Thoracic aorta endothelial cell (primary cell): Measurements from ENCODE around the gene PSMG4. TPM values are rescaled to one million over a fixed set of nuclear protein-coding genes. Genes with fewer than 3 reads are reported as not detected.

Experiments used
- total RNA-seq: library from RNA; depleted of rRNA; stranded (reverse); fragments of >200 nt; gene quantifications from 2 replicates; pipeline ENCODE4 v1.2.3, GENCODE V29; 2012

PSMG4 gene, protein sequence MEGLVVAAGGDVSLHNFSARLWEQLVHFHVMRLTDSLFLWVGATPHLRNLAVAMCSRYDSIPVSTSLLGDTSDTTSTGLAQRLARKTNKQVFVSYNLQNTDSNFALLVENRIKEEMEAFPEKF
- 24.2 and 28.9 TPM in 2 replicates for total RNA-seq

DNA sequence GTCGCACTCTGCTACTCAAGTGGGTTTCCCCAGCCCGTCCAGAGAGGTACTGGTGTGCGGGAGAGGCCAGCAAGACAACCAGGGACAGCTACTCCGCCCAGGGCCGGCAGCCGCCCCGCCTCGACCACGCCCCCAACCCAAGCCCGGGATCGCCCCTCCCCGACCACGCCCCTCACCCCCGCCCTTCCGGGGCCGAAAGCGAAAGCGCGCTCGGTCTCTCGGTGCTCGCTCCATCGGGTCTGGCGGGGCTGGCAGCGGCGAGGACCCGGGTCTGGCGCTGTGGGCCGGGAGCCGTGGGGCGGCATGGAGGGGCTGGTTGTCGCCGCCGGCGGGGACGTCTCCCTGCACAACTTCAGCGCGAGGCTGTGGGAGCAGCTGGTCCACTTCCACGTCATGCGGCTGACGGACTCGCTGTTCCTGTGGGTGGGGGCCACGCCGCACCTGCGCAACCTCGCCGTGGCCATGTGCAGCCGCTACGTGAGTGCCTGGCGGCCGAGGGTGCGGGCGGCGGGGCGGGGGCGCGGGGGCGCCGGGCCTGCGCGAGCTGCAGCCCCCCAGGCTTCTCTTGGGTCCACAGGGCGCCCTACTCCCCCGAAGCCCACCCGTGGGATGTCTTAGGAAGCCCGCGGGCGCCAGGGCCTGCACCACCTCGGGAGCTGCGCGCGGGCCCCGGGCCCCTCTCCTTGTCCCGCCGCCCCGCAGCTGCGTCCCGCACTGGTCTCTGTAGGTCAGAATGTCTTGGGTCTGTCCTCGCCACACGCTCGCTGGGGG is at the start of gene PSMG4:
Gene PSMG4, plus strand, starts transcription at position 228 of the 771 bp plus-strand sequence. Its CDS starts 76 bp downstream, at position 304.

DNA sequence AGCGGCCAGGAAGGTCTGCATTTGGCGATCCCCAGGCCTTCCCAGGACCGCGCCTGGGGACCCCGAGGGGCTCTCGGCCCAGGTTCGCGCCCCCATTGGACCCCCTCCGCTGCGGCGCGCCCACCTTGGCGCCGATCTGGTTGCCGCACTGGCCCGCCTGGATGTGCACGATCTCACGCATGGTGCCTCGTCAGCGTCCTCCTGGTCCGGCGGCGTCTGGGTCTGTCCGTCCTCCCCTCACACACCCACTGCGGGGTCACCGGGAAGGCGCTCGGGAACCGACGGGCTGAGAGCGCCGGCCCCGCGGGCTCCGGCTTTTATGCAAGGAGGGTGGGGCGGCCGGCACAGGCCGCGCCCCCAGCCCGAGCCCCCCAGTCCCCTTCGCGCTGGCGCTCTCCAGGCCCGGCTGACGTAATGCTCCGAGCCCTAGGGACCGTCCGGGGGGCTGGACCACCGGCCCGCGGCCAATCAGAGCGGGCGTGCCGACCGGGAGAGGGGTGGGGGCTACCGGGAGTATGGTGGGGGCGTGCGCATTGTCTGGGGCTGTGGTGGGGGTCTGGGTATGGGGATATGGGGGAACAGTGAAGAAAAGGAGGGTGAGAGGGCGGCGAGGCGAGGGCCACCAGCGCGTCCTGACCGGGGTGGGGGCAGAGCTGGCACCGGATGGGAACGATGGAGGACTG is 31.2 kb upstream of the PSMG4 start, which contains the start of gene TUBB2B:
Gene TUBB2B, minus strand, starts transcription at position 291 of the 683 bp plus-strand sequence. Its CDS starts 110 bp downstream, at position 181.

Other genes starting within 250 kb of the PSMG4 start
- 21.2 and 24.2 TPM in 2 replicates for gene RIPK1, start 190.5 kb upstream of the PSMG4 start, total RNA-seq
- gene BPHL, start 140.2 kb upstream of the PSMG4 start, total RNA-seq = 12.2 and 13.9 TPM in 2 replicates
- 39.9 and 44.9 TPM in 2 replicates for gene TUBB2A, start 101.4 kb upstream of the PSMG4 start, total RNA-seq
- 1.7 and 2.0 TPM in 2 replicates for gene TUBB2B, start 31.3 kb upstream of the PSMG4 start, total RNA-seq
- gene SLC22A23, start 198.1 kb downstream of the PSMG4 start, total RNA-seq = 5.8 and 5.9 TPM in 2 replicates